Lung (tissue), 12 donors: ENCODE data around the gene KLF11. TPM values are rescaled to one million over a fixed set of nuclear protein-coding genes. Genes with fewer than 3 reads are reported as not detected.
"Not testable (repeated sequence)": the region's sequence is repeated elsewhere in the genome, so short reads cannot be mapped to it uniquely, and the experiment has no call there.

Experiments used
- ATAC-seq: fragments of 200-7000 bp; cut with Tn5 transposase; one replicate; pipeline ENCODE4 v1.9.1; 2020; ENCODE audit warnings: moderate number of reproducible peaks; ENCODE audit not compliant: insufficient read depth, low FRiP score
- DNase-seq, 3 donors: peaks; one replicate each; pipeline ENCODE4 v3.0.0-alpha.2; 2013 to 2017
- H3K27ac ChIP-seq, 2 donors: one replicate each; pipeline ENCODE4 v1.5.1; 2013; ENCODE audit warnings: mild to moderate bottlenecking in 2 of 2, moderate library complexity in 2 of 2, control low read depth in 1 of 2, inconsistent platforms in 1 of 2, low read depth in 1 of 2, low read length in 1 of 2
- H3K27me3 ChIP-seq, 3 donors: one replicate each; pipeline ENCODE4 v1.5.1; 2013; ENCODE audit warnings: low read length in 2 of 3; ENCODE audit not compliant: control insufficient read depth in 3 of 3, insufficient read depth in 3 of 3
- H3K36me3 ChIP-seq, 4 donors: one replicate each; pipeline ENCODE4 v1.5.1; 2013; ENCODE audit warnings: low read length in 4 of 4, mild to moderate bottlenecking in 1 of 4, moderate library complexity in 1 of 4; ENCODE audit not compliant: control insufficient read depth in 4 of 4, insufficient read depth in 4 of 4
- H3K4me1 ChIP-seq, 5 donors: one replicate each; pipeline ENCODE4 v1.5.1; 2013; ENCODE audit warnings: low read length in 5 of 5, mild to moderate bottlenecking in 2 of 5, moderate library complexity in 1 of 5; ENCODE audit not compliant: control insufficient read depth in 5 of 5, insufficient read depth in 5 of 5
- H3K4me3 ChIP-seq: one replicate; pipeline ENCODE4 v1.5.1; 2013; ENCODE audit warnings: mild to moderate bottlenecking, control low read depth, moderate library complexity
- H3K9ac ChIP-seq, 2 donors: one replicate each; pipeline ENCODE4 v1.5.1; 2013; ENCODE audit warnings: low read length in 2 of 2, control low read depth in 1 of 2; ENCODE audit not compliant: insufficient read depth in 1 of 2
- H3K9me3 ChIP-seq, 4 donors: one replicate each; pipeline ENCODE4 v1.5.1; 2013; ENCODE audit warnings: low read length in 3 of 4, mild to moderate bottlenecking in 1 of 4, moderate library complexity in 1 of 4; ENCODE audit not compliant: control insufficient read depth in 4 of 4, insufficient read depth in 3 of 4
- CTCF ChIP-seq: IDR thresholded peaks from 2 replicates; pipeline ENCODE4 v1.5.1; 2012; ENCODE audit warnings: mild to moderate bottlenecking; ENCODE audit errors: control extremely low read depth, extremely low read depth
- WGBS, 2 donors: extraction: QIAGEN DNeasy Blood & Tissue Kit; methylation state at CpG; one replicate each; pipeline ENCODE4 v1.1.7; 2013; 5-methylcytosine and 5-hydroxymethylcytosine counted together
- polyA plus RNA-seq, 2 donors: library from polyadenylated mRNA; stranded (reverse); fragments of 200-250 nt; gene quantifications; one replicate each; pipeline ENCODE4 v1.2.1, GENCODE V29; 2013
- total RNA-seq, 2 donors: library from RNA; depleted of rRNA in 1 of 2; stranded (reverse); fragments of >200 nt in 1 of 2; gene quantifications; one replicate each; pipeline ENCODE4 v1.2.1, GENCODE V29; 2014 to 2021
- donor health status: control.
- donor health status: control.
- donor health status: Bipolar disorder and iron deficiency.
- donor health status: healthy.
- donor health status: DM: yes; HTN: yes; CAD: no.

The KLF11 gene
- total and polyA plus RNA-seq, 4 donors = 7.4 to 21.8 (median 17.3) TPM

GRCh38 chr2:10009271-10009810 lies 34.0 kb upstream of the KLF11 start:
- DNase-seq = no peak
- Histone ChIP-seq H3K9me3 (no peaks in the 10 kb centered on the region), H3K9ac (no peak overlapping the region), H3K4me1 (peaks cover 0 to 20% (median 5%) of the 10 kb centered on the region in 5 donors), H3K4me3 (no peak overlapping the region), H3K27me3 (peaks cover 0 to 4% (median 0%) of the 10 kb centered on the region in 3 donors), H3K36me3 (no peaks in the 10 kb centered on the region), H3K27ac (peak overlapping the region; percentile 21 to 51)
- ATAC-seq = no peak
- no peak for TF ChIP-seq CTCF
- WGBS, 2 donors = 90% methylated on average over 19 of the region's 19 CpGs

- Histone ChIP-seq H3K27me3 (peaks cover 0 to 4% (median 0%) of the 10 kb centered on the region in 3 donors), H3K9ac (no peak overlapping the region), H3K27ac (peak overlapping the region; percentile 44 to 51), H3K36me3 (no peaks in the 10 kb centered on the region), H3K9me3 (no peaks in the 10 kb centered on the region), H3K4me1 (peaks cover 0 to 20% (median 5%) of the 10 kb centered on the region in 5 donors), H3K4me3 (no peak overlapping the region)
- 67 to 88% methylated on average over 32 to 36 of the region's 36 CpGs for WGBS, 2 donors
- peak in 2 of 3 donors; percentile 49 to 56 for DNase-seq
- ATAC-seq = peak; percentile 19
- TF ChIP-seq CTCF = no peak
These were observed 33.3 kb upstream of the KLF11 start for GRCh38 chr2:10009811-10010781.

GRCh38 chr2:10010861-10011605 lies 32.3 kb upstream of the KLF11 start:
- peaks cover 0 to 20% (median 5%) of the 10 kb centered on the region in 5 donors for H3K4me1 ChIP-seq
- not testable (repeated sequence) for H3K27ac ChIP-seq, H3K9ac ChIP-seq, H3K27me3 ChIP-seq, H3K4me3 ChIP-seq, ATAC-seq, H3K36me3 ChIP-seq, H3K9me3 ChIP-seq, DNase-seq
- WGBS, 2 donors = 96 to 97% methylated on average over 52 of the region's 52 CpGs

- peaks cover 0 to 16% (median 5%) of the 10 kb centered on the region in 5 donors for H3K4me1 ChIP-seq
- not testable (repeated sequence) for DNase-seq, H3K4me3 ChIP-seq, H3K27ac ChIP-seq, H3K9ac ChIP-seq, H3K9me3 ChIP-seq, ATAC-seq, H3K36me3 ChIP-seq, H3K27me3 ChIP-seq
- WGBS, 2 donors = 96% methylated on average over 61 of the region's 61 CpGs
These were observed 31.6 kb upstream of the KLF11 start for GRCh38 chr2:10011606-10012325.

- H3K27ac ChIP-seq, H3K9ac ChIP-seq, H3K27me3 ChIP-seq, DNase-seq, H3K4me3 ChIP-seq, H3K36me3 ChIP-seq, ATAC-seq, H3K9me3 ChIP-seq: not testable (repeated sequence)
- 96% methylated on average over 37 of the region's 37 CpGs for WGBS, 2 donors
- peaks cover 0 to 15% (median 5%) of the 10 kb centered on the region in 5 donors for H3K4me1 ChIP-seq
These were observed 30.9 kb upstream of the KLF11 start for GRCh38 chr2:10012366-10012962.
